Lower leg skin (tissue), 4 donors: ENCODE measurements around the gene PET100. TPM values are rescaled to one million over a fixed set of nuclear protein-coding genes. Genes with fewer than 3 reads are reported as not detected.

Experiments
- DNase-seq, 2 donors: peaks; one replicate each; pipeline ENCODE4 v3.0.0-alpha.2; 2019; ENCODE audit warnings: low spot score in 2 of 2
- H3K4me3 ChIP-seq: fragments of 200-600 bp; sonication (generic); 2 replicates; pipeline ENCODE4 v1.5.1; 2017; ENCODE audit warnings: mild to moderate bottlenecking, low read depth; ENCODE audit not compliant: poor library complexity, severe bottlenecking
- CTCF ChIP-seq, 3 donors: fragments of 450-650 bp; IDR thresholded peaks; one replicate each; pipeline ENCODE4 v1.5.1; 2016; ENCODE audit warnings: antibody characterized with exemption in 3 of 3, mild to moderate bottlenecking in 3 of 3, moderate library complexity in 2 of 3
- POLR2A ChIP-seq, 2 donors: fragments of 450-650 bp; IDR thresholded peaks; one replicate each; pipeline ENCODE4 v1.6.1; 2016 to 2017; ENCODE audit warnings: antibody characterized with exemption in 2 of 2, mild to moderate bottlenecking in 1 of 2, moderate library complexity in 1 of 2
- WGBS, 2 donors: methylation state at CpG; one replicate each; pipeline ENCODE4 v1.1.5; 2018; 5-methylcytosine and 5-hydroxymethylcytosine counted together
- intact Hi-C: fragments of 100-400 bp; cut with DNase I; formaldehyde crosslinking; loops from one replicate; pipeline ENCODE4 v1.15.0; 2023; ENCODE audit warnings: low total_unique reads
- total RNA-seq, 4 donors: library from RNA; depleted of rRNA; stranded (reverse); fragments of >200 nt; gene quantifications; one replicate each; pipeline ENCODE4 v1.1.0, GENCODE V29; 2016

The PET100 gene
- total RNA-seq, 4 donors from 2014 or later, result 9.0 to 267 (median 19.1) TPM

GRCh38 chr19:7663706-7664105 lies 34.1 kb downstream of the PET100 start:
- DNase-seq, result no peak
- no peak for TF ChIP-seq CTCF (IDR thresholded peaks at IDR 0.05)
- no peak overlapping the region for H3K4me3 ChIP-seq
- intact Hi-C loops, result no loop called here
- 57 to 66% methylated on average over 7 of the region's 7 CpGs for WGBS, 2 donors

GRCh38 chr19:7665076-7665475 lies 35.5 kb downstream of the PET100 start:
- no peak overlapping the region for H3K4me3 ChIP-seq
- 32% methylated on average over 4 of the region's 4 CpGs for WGBS, 2 donors
- intact Hi-C loops, result no loop called here
- DNase-seq, result no peak
- TF ChIP-seq POLR2A (IDR thresholded peaks at IDR 0.05) (no peak), CTCF (IDR thresholded peaks at IDR 0.05) (no peak)

- TF ChIP-seq CTCF (IDR thresholded peaks at IDR 0.05), result no peak
- TF ChIP-seq POLR2A (IDR thresholded peaks at IDR 0.05), result no peak
- no peak for DNase-seq
- H3K4me3 ChIP-seq, result no peak within 1 kb of the TSS
- intact Hi-C loops, result no loop called here
- WGBS, 2 donors, result 64 to 90% methylated on average over 5 to 9 of the region's 9 CpGs
Measured at GRCh38 chr19:7668842-7669241, 39.2 kb downstream of the PET100 start, which contains the start of gene RETN. TSS of gene RETN (plus strand) at chr19:7669049. CDS start at chr19:7669327, 278 bp downstream.

GRCh38 chr19:7669641-7670040 lies 40.0 kb downstream of the PET100 start:
- WGBS, 2 donors, result 35 to 38% methylated on average over 9 of the region's 9 CpGs
- intact Hi-C loops, result no loop called here
- H3K4me3 ChIP-seq, result no peak overlapping the region
- TF ChIP-seq POLR2A (IDR thresholded peaks at IDR 0.05) (no peak), CTCF (IDR thresholded peaks at IDR 0.05) (no peak)
- no peak for DNase-seq

GRCh38 chr19:7670150-7670783 lies 40.7 kb downstream of the PET100 start:
- 2% methylated on average over 25 to 41 of the region's 43 CpGs for WGBS, 2 donors
- no peak for TF ChIP-seq CTCF (IDR thresholded peaks at IDR 0.05)
- no peak for TF ChIP-seq POLR2A (IDR thresholded peaks at IDR 0.05)
- no peak overlapping the region for H3K4me3 ChIP-seq
- no peak for DNase-seq
- intact Hi-C loops, result no loop called here

- WGBS, 2 donors, result 30 to 32% methylated on average over 8 to 9 of the region's 9 CpGs
- TF ChIP-seq POLR2A (IDR thresholded peaks at IDR 0.05), result no peak
- intact Hi-C loops, result no loop called here
- no peak for DNase-seq
- no peak overlapping the region for H3K4me3 ChIP-seq
Measured at GRCh38 chr19:7670790-7671189, 41.2 kb downstream of the PET100 start.
